Left ventricle myocardium superior (tissue), 1 donor: ENCODE results near the gene LPAR1. TPM values are rescaled to one million over a fixed set of nuclear protein-coding genes. Genes with fewer than 3 reads are reported as not detected.

ENCODE experiments used
- ATAC-seq: fragments of 200-7000 bp; cut with Tn5 transposase; one replicate; pipeline ENCODE4 v1.9.1; 2020; ENCODE audit warnings: mild to moderate bottlenecking, moderate library complexity
- DNase-seq: peaks from one replicate; pipeline ENCODE4 v3.0.0-alpha.2; 2020
- intact Hi-C: fragments of 100-400 bp; cut with micrococcal nuclease; formaldehyde crosslinking; loops from one replicate; pipeline ENCODE4 v1.11.0; 2022
- total RNA-seq: library from RNA; stranded (reverse); fragmentation: NEBNext Ultra II Directional; extraction: Animal tissue kit (Norgen Biotek cat#: 25700); gene quantifications from one replicate; pipeline ENCODE4 v1.2.1, GENCODE V29; 2021
- donor health status: DM: no; HTN: yes; CAD: no; lungs with severe emphysema.

Gene LPAR1
- total RNA-seq, 1 donor from 2014 or later = 9.3 TPM

GRCh38 chr9:111039231-111039906, 1.1 kb upstream of the LPAR1 start:
- intact Hi-C loops = no loop called here
- ATAC-seq (no peak), DNase-seq (no peak)

- intact Hi-C loops = no loop called here
These were observed 451 bp downstream of the LPAR1 start for GRCh38 chr9:111037708-111038330.

GRCh38 chr9:111037356-111037707, 938 bp downstream of the LPAR1 start:
- DNase-seq (no peak), ATAC-seq (peak; percentile 11)
- intact Hi-C loops = no loop called here

More at GRCh38 chr9:111037708-111038330, 451 bp downstream of the LPAR1 start:
- ATAC-seq = peak; percentile 33
- DNase-seq = peak; percentile 49

DNA sequence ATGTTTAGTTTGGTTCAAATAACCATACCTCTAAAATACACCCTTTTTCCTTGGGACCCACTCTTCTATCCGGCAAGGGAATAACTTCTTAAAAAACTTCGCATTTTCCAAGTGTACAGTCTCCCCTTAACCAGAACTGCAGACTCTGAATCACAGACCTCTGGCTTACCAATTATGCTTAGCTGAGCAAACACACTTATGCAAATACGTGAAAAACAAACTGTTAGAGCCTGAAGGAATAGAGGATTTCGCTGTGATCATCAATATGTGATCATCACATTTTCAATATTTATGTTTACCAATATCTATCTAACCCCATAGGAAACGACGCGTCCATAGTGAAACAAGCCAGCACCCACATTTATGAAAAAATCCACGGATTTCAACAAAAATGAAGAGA, 1.3 kb downstream of the LPAR1 start:
- DNase-seq (no peak), ATAC-seq (no peak)
- intact Hi-C loops = no loop called here

- ATAC-seq = peak; percentile 69
- intact Hi-C loops = no loop called here
- DNase-seq = peak; percentile 80
These were observed 1.9 kb downstream of the LPAR1 start for GRCh38 chr9:111036429-111036789.

- DNase-seq (no peak), ATAC-seq (no peak)
- intact Hi-C loops = no loop called here
These were observed 2.5 kb downstream of the LPAR1 start for GRCh38 chr9:111035543-111036428.

GRCh38 chr9:111034898-111035539, 3.3 kb downstream of the LPAR1 start:
- intact Hi-C loops = no loop called here
- ATAC-seq (no peak), DNase-seq (no peak)

- DNase-seq (no peak), ATAC-seq (no peak)
- intact Hi-C loops = no loop called here
These were observed 3.9 kb downstream of the LPAR1 start for GRCh38 chr9:111034170-111034897.

DNA sequence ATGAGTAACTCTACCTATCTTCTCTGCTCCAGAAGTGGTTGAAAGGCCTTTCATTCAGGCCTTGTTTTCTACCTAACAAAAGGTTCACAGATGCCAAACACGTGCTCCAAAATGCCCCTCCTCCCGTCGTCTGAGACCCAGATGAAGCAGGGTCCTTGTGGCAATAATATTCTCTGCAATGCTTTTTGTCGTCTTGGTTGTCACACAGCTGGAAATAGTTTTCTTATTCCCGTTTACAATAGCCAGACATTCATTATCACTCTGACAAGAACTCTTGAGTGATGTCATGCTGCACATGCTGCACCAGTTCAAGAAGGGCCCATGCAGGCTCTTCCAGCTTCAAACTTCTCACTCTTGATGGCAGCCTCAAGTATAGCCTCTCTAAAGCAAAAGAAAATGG, 7.8 kb downstream of the LPAR1 start:
- ATAC-seq (peak; percentile 51), DNase-seq (no peak)
- intact Hi-C loops = no loop called here

DNA sequence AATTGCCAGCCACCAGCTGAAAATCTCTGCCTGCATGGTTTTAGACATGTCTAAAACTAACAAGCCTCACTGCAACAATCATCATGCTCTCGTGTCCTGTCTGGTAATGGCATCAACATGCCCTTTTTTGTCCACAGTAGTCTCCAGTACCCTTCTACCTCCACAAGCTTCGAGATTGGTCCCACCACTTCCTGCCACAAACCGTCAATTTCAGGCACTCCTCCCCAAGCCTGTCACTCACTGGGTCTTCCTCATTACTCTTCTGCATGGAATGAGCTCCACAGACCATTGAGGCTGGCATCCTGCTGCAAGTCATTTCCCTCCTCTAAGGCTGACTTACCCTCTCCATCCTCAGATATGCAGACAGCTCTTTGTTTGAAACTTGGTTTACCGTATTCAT, 9.0 kb downstream of the LPAR1 start:
- DNase-seq (no peak), ATAC-seq (no peak)
- intact Hi-C loops = no loop called here

GRCh38 chr9:111027798-111028197, 10.5 kb downstream of the LPAR1 start:
- intact Hi-C loops = no loop called here
- DNase-seq (no peak), ATAC-seq (no peak)

- intact Hi-C loops = no loop called here
- ATAC-seq = no peak
These were observed 15.1 kb downstream of the LPAR1 start for GRCh38 chr9:111023128-111023527.

DNA sequence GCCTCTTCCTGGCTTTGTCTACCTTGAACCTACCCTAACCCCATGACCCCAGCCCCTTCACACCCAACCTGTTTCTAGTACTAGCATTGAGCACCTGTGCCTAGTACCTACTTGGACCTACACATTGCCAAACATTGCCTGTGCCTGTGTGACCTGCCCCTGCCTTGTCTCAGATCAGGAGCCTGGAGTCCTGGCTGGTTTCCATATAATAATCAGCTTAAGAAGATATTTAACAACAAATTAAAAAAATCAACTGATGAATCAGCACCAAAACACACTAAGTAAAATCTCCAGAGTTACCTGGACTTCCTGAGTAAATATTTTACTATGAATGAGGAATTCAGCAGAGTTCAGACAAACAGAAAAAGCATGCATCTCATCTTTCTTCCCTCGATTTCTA, 17.7 kb downstream of the LPAR1 start:
- no peak for DNase-seq
- intact Hi-C loops = no loop called here
- ATAC-seq = no peak

More at GRCh38 chr9:111023128-111023527, 15.1 kb downstream of the LPAR1 start:
- no peak for DNase-seq

GRCh38 chr9:111016426-111017045, 21.7 kb downstream of the LPAR1 start:
- DNase-seq (no peak), ATAC-seq (peak; percentile 47)

DNA sequence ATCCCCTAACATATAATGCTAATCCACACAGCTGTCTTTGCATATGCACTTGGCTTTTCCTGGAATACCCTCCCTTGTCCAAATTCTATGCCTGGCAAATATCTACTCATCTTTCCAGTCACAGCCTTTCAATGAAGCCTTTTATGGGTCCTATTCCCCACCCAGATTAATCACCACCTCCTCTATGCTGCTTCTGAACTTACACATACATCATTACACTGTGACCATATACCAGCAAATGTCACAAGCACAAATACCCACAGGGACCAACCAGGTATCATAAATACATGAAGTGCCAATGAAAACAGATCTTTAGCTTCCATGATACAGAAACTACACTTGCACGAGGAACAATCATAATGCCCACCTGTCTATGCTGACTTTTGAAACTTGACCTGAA, 22.3 kb downstream of the LPAR1 start:
- DNase-seq = no peak
- intact Hi-C loops = no loop called here
- ATAC-seq = no peak

More at GRCh38 chr9:111016426-111017045, 21.7 kb downstream of the LPAR1 start:
- intact Hi-C loops = no loop called here

DNA sequence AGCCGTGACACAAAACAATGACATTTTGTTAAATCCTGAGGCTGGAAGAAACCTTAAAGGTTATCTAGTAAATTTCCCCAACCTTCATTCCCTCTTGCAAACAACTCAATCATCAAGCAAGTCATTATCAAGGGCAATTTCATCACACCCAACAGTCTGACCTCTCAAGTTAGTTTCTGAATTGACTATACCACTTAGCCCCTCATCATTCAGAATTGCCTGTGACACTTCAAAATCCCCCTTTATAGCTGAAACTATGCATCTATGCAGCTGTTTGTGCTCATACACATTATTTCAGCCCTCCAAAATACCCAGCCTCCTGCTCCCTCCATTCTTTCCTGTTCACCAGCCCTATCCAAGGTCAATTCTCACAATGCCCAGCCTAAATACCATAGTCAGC, 24.6 kb downstream of the LPAR1 start:
- ATAC-seq = no peak
- no peak for DNase-seq
- intact Hi-C loops = no loop called here

DNA sequence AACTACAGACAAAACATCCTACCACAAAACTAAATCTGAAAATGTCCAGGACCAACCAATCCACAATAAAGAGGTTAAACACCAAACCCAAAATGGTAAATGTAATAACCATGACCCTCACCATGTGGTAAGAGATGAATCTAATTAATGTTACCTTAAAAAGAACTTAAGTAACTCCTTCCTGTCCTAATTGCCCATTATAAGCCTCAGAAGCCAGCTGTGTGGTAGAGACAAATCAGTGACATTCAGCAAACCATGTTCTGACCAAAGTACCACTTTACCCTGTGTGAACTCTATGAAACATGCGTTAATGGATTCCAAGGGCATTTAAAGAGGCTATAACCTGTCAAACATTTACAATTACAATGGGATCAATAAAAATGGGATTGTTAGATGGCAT, 25.0 kb downstream of the LPAR1 start:
- intact Hi-C loops = no loop called here
- DNase-seq = no peak
- ATAC-seq = no peak

DNA sequence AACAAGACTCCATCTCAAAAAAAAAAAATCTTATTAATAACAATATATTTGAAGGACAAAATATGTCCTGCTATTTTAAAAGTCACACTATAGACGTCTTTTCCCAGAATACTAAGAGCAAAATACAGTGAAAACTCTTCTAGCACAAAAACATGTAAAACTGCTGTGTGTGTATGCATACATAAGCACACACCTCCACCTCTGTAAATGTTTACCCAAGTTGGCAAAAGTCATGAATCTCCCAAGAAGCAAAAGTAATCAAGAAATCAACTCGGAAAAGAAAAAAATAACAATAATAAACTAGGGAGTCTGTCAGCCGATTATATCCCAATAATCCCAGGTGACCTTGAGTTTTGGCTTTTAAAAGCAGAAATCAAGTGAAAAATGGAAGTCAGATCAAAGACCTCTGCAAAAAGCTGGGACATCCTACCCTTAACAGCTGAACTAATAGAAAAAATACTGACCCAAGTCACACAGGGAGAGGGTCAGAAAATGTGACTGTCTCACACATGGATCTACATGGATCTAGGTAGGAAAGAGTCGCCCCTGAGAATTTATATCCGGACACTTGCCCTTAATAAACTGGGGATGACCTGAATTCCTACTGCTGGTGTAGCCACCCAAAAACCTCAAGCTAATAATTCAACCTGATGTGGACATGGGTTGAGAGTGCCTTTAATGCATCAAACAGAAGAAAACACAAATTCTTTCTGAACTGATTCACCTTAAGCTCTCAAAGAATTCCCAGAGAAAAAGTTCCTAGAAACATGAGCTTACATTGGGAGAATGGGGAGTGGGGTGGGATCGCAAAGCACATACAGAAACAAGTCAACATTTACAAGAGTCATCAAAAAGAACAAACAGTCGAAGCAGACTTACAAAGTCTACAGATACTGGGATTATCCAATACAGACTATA, 29.9 kb downstream of the LPAR1 start:
- ATAC-seq (no peak), DNase-seq (no peak)
- intact Hi-C loops = no loop called here
